Right lobe of liver (tissue), 4 donors: Measurements from ENCODE around the gene CHMP1B.

Experiments
- CTCF ChIP-seq, 4 donors: fragments of 200-600 bp in 3 of 4; fragments of 450-650 bp in 1 of 4; IDR thresholded peaks; one replicate each; pipeline versions ENCODE4 v1.5.1 to v1.8.0; 2016 to 2022; ENCODE audit warnings: antibody characterized with exemption in 4 of 4, mild to moderate bottlenecking in 2 of 4
- POLR2A ChIP-seq: fragments of 450-650 bp; IDR thresholded peaks from one replicate; pipeline ENCODE4 v1.6.1; 2017; ENCODE audit warnings: antibody characterized with exemption, mild to moderate bottlenecking
- donor health status: DM: no; HTN: no; CAD: no.
- donor health status: DM: no; HTN: no; CAD: no.
- donor health status: DM: no; HTN: yes; CAD: no.

- TF ChIP-seq CTCF (IDR thresholded peaks at IDR 0.05), result no peak
- TF ChIP-seq POLR2A, result no peak
Measured at GRCh38 chr18:11880586-11881304, 29.5 kb downstream of the CHMP1B start.
